ENCODE results near the gene B4GALT5.
A peak's percentile ranks its signal among the peaks of the same experiment; 100 is the strongest.
"Not testable (repeated sequence)": the region's sequence is repeated elsewhere in the genome, so short reads cannot be mapped to it uniquely, and the experiment has no call there.

Gene B4GALT5

GRCh38 chr20:49628280-49628679 lies 85.4 kb downstream of the B4GALT5 start:
- DNase-seq (ENCODE audit: low spot score), result not testable (repeated sequence)

- DNase-seq (ENCODE audit: low spot score), result peak; percentile 79
Measured at GRCh38 chr20:49627329-49627761, 86.3 kb downstream of the B4GALT5 start.

DNA sequence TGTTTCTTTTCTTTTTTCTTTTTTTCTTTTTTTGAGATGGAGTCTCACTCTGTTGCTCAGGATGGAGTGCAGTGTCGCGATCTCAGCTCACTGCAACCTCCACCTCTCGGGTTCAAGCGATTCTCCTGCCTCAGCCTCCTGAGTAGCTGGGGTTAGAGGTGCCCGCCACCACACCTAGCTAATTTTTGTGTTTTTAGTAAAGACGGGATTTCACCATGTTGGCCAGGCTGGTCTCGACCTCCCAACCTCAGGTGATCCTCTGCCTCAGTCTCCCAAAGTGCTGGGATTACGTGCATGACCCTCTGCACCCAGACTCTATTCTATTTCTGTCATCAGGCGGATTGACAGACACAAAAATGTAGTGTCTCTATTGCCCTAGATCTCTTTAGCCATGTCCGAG lies 88.7 kb downstream of the B4GALT5 start:
- DNase-seq (ENCODE audit: low spot score), result not testable (repeated sequence)

- no peak for DNase-seq (ENCODE audit: low spot score)
Measured at GRCh38 chr20:49624317-49624716, 89.4 kb downstream of the B4GALT5 start.

- no peak for DNase-seq (ENCODE audit: low spot score)
Measured at GRCh38 chr20:49622243-49622642, 91.4 kb downstream of the B4GALT5 start.

GRCh38 chr20:49620364-49621240 lies 93.1 kb downstream of the B4GALT5 start:
- DNase-seq (ENCODE audit: low spot score), result no peak

- no peak for DNase-seq (ENCODE audit: low spot score)
Measured at GRCh38 chr20:49619113-49620048, 94.3 kb downstream of the B4GALT5 start.

- DNase-seq (ENCODE audit: low spot score), result no peak
Measured at GRCh38 chr20:49618289-49618688, 95.4 kb downstream of the B4GALT5 start.

GRCh38 chr20:49617394-49617793 lies 96.3 kb downstream of the B4GALT5 start:
- DNase-seq (ENCODE audit: low spot score), result not testable (repeated sequence)

DNA sequence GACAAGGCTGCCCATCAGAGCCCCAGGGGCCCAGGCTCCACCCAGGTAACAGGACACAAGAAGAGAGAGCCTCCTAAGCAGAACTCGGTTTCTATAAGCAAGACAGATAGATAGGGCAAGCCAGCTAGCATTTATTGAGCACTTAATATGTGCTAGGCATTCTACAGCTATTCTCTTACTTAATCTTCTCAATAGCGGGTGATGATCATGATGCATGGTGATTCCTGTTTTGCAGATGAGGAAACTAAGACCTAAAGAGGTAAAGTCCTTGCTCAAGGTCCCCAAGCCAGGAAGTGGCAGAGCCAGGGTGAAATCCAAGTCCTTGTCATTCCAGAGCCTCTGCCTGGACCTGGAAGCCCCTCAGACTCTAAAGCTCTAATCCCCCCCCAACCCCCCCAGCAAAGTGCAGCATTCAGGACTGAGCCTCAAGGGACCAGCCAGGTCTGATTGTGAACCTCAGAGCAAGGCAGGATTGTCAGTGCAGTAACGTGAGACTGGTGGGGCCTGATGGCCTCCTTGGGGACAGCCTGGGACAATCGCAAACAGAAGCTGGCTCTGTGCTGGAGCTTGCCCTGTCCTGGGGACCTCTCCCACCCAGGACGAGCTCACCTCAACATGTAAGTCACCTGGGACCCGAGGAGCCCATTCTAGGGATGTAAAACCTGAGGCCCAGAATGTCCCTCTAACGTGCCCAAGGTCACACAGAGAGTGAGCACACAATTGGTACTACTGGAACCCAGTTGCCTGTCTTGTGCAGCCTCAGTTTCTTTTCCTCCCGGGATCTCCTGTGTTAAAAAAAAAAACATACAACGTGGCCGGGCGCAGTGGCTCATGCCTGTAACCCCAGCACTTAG lies 97.3 kb downstream of the B4GALT5 start:
- no peak for DNase-seq (ENCODE audit: low spot score)

DNA sequence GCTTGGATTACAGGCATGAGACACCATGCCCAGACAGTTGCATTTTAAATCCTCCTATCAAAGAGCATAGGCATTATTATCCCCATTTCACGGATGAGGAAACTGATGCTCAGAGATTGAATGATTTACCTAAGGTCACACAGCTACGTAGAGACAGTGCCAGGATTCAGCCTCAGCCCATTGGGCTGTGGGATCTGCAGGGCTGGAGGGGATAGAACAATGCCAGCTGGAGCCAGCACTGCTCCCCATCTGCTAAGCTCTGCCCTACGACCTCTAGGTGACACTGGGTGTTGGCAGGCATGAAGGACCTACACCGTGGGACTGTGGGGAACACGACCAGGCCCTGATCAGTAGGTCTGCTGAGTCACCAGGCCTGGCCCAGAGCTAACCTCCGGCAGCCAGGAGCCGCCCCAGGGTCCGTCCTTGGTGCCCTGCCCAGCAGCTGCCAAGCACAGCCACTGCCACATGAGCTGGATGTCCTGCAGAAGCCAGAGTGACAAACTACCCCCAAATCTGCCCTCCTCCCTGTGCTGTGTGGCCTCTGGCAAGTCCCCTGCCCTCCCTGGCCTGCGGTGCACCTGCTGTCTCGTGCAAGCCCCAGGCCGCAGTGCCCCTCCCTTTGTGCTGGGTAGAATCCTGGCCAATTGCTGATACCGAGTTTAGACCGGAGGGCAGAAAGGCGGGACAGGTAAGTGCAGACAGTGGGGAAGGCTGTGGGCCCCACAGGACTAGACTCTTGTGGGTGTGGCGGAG lies 98.1 kb downstream of the B4GALT5 start:
- DNase-seq (ENCODE audit: low spot score), result no peak

- not testable (repeated sequence) for DNase-seq (ENCODE audit: low spot score)
Measured at GRCh38 chr20:49615051-49615400, 98.7 kb downstream of the B4GALT5 start.

- DNase-seq (ENCODE audit: low spot score), result no peak
Measured at GRCh38 chr20:49614338-49615050, 99.2 kb downstream of the B4GALT5 start.

DNA sequence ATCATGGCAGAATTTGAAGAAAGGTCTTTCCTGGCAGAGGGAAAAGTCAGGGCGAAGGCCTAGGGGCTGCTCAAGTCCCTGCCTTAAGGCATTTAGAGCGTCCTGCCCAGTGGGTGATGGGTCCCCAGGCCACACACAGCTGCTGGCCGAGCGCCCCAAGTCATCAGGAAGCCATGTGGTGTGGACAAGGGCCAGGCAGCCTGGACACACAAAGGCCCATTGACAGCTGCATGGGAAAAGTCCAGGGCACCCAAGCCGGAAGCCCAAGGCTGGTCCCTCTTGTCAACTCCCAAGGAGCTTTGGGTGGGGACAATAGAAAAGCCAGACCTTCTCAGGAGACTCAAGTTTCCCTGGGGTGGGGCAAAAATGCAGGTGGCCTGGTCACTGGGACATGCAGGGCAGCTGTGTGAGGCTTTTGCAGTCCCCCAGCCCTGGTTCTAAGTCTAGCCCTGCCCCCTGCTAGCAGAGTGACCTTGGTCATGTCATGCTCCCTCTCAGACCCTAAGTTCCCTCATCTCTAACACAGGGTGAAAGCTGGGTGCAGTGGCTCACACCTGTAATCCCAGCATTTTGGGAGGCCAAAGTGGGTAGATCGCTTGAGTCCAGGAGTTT lies 101.4 kb downstream of the B4GALT5 start:
- DNase-seq (ENCODE audit: low spot score), result peak; percentile 93

DNA sequence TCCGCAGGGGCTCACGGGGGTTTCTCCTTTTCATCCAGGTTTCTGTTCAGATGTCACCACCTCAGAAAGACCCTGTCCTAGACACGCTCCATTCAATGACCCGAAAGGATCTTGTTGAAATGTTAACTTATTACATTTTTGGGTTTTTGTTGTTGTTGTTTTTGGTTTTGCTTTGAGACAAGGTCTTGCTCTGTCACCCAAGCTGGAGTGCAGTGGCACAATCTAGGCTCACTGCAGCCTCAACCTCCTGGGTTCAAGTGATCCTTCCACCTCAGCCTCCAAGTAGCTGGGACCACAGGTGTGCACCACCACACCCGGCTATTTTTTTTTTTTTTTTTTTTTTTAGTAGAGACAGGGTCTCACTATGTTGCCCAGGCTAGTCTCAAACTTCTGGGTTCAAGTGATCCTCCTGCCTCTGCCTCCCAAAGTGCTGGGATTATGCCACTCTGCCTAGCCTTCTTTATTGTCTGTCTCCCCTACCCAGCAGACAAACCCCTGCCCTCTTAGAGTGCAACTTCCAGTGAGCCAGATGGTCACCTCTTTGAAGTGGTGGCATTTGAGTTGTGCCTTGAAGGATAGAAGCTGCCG lies 102.0 kb downstream of the B4GALT5 start:
- not testable (repeated sequence) for DNase-seq (ENCODE audit: low spot score)

- peak; percentile 57 for DNase-seq (ENCODE audit: low spot score)
Measured at GRCh38 chr20:49610691-49611538, 102.8 kb downstream of the B4GALT5 start.

DNA sequence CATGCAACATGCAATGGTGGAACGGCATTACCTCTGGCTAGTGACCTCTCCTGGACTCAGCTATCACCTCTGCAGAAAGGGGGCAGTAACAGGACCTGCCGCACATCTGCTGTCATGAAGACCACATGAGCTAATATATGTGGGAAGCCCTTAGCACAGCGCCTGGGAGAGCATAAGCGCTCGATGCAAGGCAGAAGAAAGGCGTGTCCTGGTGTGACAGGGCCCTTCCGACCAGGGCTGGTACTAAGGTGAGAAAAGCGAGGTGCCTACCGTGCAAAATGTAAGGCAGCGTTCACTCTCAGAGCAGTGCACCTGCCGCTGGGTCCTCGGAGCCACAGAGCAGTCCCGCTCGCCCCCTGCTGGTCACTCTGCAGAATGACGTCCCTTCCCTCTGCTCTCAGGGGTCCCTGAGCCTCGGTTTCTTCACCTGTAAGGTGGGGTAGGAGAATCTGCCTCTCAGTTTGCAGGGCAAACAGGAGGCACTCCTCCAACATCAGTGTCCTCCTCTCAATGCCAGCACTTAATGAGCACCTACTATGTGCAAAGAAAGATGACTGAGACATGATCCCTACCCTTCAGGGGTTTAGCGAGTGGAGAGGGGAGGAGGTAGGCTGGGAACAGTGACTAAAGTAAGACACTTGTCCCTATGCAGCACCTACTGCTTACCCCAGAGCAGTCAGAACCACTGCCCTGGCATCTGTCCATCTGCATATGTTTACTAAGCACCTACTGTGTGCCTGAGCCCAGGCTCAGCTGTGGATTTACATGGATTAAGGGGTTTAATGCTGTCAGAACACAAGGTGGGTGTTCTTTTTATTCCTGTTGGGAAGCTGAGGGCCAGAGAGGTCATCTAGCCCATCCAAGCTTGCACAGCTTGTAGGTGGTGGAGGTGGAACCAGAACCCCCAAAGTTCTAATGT lies 104.7 kb downstream of the B4GALT5 start:
- no peak for DNase-seq (ENCODE audit: low spot score)

- no peak for DNase-seq (ENCODE audit: low spot score)
Measured at GRCh38 chr20:49607568-49607967, 106.1 kb downstream of the B4GALT5 start.
